Measurements from ENCODE around the gene SPOCD1.
A peak's percentile ranks its signal among the peaks of the same experiment; 100 is the strongest.

Gene SPOCD1

DNA sequence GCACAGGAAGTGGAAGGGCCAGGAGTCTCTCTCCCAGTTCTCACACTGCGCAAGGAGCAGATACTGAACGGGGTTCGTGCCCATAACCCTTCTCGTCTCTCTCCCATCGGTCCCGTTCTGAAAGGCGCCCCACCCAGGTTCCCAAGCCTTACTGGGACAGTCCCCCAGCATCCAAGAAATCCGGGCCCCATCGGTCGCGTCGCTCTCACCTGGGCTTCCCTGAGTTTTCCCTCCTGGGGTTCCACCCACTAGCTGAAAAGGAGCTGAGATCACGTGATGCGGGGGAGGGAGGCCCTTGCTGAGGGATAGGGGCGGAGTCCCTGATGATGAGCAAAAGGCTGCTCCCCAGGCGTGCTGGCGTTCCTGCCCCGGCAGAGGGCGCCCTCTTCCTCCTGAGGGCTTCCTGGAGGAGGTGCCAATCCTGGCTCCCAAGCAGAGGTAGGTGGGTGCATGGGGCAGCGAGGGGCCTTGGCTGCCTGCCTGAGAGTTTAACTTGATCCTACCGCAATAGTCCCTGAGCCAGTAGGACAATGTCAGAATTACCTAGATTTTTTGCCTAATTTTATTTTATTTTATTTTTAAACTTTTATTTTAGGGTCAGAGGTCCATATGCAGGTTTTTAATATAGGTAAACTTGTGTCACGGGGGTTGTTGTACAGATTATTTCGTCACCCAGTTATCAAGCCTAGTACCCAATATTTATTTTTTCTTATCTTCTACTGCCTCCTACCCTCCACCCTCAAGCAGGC, at the start of gene SPOCD1:
TSS of gene SPOCD1 (minus strand) at position 271 of the 749 bp plus-strand sequence. CDS start 689 bp downstream, outside the sequence.
- TF ChIP-seq, protein P1, sequence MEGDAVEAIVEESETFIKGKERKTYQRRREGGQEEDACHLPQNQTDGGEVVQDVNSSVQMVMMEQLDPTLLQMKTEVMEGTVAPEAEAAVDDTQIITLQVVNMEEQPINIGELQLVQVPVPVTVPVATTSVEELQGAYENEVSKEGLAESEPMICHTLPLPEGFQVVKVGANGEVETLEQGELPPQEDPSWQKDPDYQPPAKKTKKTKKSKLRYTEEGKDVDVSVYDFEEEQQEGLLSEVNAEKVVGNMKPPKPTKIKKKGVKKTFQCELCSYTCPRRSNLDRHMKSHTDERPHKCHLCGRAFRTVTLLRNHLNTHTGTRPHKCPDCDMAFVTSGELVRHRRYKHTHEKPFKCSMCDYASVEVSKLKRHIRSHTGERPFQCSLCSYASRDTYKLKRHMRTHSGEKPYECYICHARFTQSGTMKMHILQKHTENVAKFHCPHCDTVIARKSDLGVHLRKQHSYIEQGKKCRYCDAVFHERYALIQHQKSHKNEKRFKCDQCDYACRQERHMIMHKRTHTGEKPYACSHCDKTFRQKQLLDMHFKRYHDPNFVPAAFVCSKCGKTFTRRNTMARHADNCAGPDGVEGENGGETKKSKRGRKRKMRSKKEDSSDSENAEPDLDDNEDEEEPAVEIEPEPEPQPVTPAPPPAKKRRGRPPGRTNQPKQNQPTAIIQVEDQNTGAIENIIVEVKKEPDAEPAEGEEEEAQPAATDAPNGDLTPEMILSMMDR (conservative IDR thresholded peaks at IDR 0.05; ENCODE audit: low read depth, low read length) = peak; percentile 89
- no peak for DNase-seq (ENCODE audit: low read depth)
- no peak within 1 kb of the TSS for H3K4me3 ChIP-seq (ENCODE audit: low read length)

DNA sequence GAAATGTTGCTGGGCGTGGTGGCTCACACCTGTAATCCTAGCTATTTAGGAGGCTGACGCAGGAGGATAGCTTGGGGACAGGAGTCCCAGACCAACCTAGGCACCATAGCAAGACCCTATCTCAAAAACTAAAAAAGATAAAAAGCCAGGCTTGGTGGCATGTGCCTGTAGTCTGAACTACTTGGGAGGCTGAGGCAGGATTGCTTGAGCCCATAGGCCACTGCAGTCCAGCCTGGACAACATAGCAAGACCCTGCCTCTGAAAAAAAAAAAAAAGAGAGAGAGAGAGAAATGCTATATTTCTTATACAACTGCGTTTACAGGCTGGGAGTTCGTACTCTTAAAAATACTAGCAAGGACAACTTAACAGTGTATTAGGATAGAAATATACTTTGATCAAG, 46.2 kb upstream of the SPOCD1 start:
- DNase-seq (ENCODE audit: low read depth) = no peak
- TF ChIP-seq, protein P1 (conservative IDR thresholded peaks at IDR 0.05; ENCODE audit: low read depth, low read length) = no peak

DNA sequence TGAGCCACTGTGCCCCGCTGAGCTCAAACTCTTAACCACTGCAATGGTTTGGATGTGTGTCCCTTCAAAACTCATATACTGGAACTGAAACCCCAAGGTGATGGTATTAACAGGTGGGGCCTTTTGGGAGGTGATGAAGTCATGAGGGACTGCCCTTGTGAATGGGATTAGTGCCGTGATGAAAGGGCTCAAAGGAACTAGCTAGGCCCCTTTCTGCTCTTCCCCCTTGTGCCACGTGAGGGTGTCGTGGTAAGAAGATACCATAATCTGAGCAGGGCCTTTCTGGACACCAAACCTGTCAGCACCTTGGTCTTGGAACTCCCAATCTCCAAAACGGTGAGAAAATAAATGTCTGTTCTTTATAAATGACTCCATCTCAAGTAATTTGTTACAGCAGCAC, 45.5 kb upstream of the SPOCD1 start:
- TF ChIP-seq, protein P1 (conservative IDR thresholded peaks at IDR 0.05; ENCODE audit: low read depth, low read length) = no peak
- no peak overlapping the region for H3K4me3 ChIP-seq (ENCODE audit: low read length)
- DNase-seq (ENCODE audit: low read depth) = no peak

More for the DNA sequence above, 46.2 kb upstream of the SPOCD1 start:
- H3K4me3 ChIP-seq (ENCODE audit: low read length) = no peak overlapping the region

- no peak for DNase-seq (ENCODE audit: low read depth)
- no peak overlapping the region for H3K4me3 ChIP-seq (ENCODE audit: low read length)
- TF ChIP-seq, protein P1 (conservative IDR thresholded peaks at IDR 0.05; ENCODE audit: low read depth, low read length) = no peak
These were observed 44.8 kb upstream of the SPOCD1 start for GRCh38 chr1:31860581-31860980.

DNA sequence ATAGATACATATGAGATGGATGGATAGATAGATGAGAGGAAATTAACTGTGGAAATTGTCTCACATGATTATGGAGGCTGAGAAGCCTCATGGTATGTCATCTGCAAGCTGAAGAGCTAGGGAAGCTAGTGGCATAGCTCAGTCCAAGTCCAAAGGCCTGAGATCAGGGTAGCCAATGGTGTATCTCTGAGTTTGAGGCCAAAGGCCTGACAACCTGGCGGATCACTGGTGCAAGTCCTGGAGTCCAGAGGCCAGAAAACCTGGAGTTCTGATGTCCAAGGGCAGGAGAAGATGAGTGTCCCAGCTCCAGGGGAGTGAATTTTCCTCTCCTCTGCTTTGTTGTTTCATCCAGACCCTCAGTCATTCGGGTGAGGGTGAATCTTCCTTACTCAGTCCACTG, 43.9 kb upstream of the SPOCD1 start:
- TF ChIP-seq, protein P1 (conservative IDR thresholded peaks at IDR 0.05; ENCODE audit: low read depth, low read length) = no peak
- no peak for DNase-seq (ENCODE audit: low read depth)
- H3K4me3 ChIP-seq (ENCODE audit: low read length) = no peak overlapping the region

GRCh38 chr1:31859044-31859443, 43.2 kb upstream of the SPOCD1 start:
- no peak overlapping the region for H3K4me3 ChIP-seq (ENCODE audit: low read length)
- TF ChIP-seq, protein P1 (conservative IDR thresholded peaks at IDR 0.05; ENCODE audit: low read depth, low read length) = no peak
- DNase-seq (ENCODE audit: low read depth) = no peak

GRCh38 chr1:31857863-31858262, 42.0 kb upstream of the SPOCD1 start:
- TF ChIP-seq, protein P1 (conservative IDR thresholded peaks at IDR 0.05; ENCODE audit: low read depth, low read length) = no peak
- H3K4me3 ChIP-seq (ENCODE audit: low read length) = no peak overlapping the region
- no peak for DNase-seq (ENCODE audit: low read depth)

Measured in retinal pigment epithelial cell (primary cell).